Natural killer cell (primary cell): ENCODE results near the gene PCK2. TPM values are rescaled to one million over a fixed set of nuclear protein-coding genes. Genes with fewer than 3 reads are reported as not detected.

ENCODE experiments used
- ATAC-seq, 3 donors: fragments of 150-1000 bp in 2 of 3; fragments of 200-7000 bp in 1 of 3; cut with Tn5 transposase; 1 replicate in 1 of 3; 2 replicates in 2 of 3; pipeline ENCODE4 v1.10.0; 2021; ENCODE audit warnings: mild to moderate bottlenecking in 2 of 3, moderate library complexity in 2 of 3
- DNase-seq, 2 donors: peaks; one replicate each; pipeline versions ENCODE4 v3.0.0 to v3.0.0-alpha.2; 2013 to 2021; ENCODE audit warnings: mixed read lengths in 1 of 2
- H3K27ac ChIP-seq: one replicate; pipeline ENCODE4 v1.5.1; 2013; ENCODE audit warnings: mild to moderate bottlenecking, low read length
- H3K27me3 ChIP-seq: one replicate; pipeline ENCODE4 v1.6.1; 2013; ENCODE audit warnings: low read length; ENCODE audit not compliant: control insufficient read depth, insufficient read depth
- H3K36me3 ChIP-seq: one replicate; pipeline ENCODE4 v1.6.1; 2013; ENCODE audit warnings: low read length; ENCODE audit not compliant: control insufficient read depth, insufficient read depth
- H3K4me1 ChIP-seq: one replicate; pipeline ENCODE4 v1.6.1; 2013; ENCODE audit warnings: low read length; ENCODE audit not compliant: control insufficient read depth, insufficient read depth
- H3K4me3 ChIP-seq: one replicate; pipeline ENCODE4 v1.5.1; 2013; ENCODE audit warnings: low read length
- H3K9me3 ChIP-seq: one replicate; pipeline ENCODE4 v1.6.1; 2013; ENCODE audit warnings: low read length; ENCODE audit not compliant: control insufficient read depth, insufficient read depth
- H3K27ac Mint-ChIP-seq, 2 donors: one replicate each; pipeline ENCODE4 v1.8.0; 2022; ENCODE audit warnings: mild to moderate bottlenecking in 2 of 2, mixed read lengths in 2 of 2, moderate library complexity in 1 of 2
- H3K27me3 Mint-ChIP-seq, 2 donors: one replicate each; pipeline ENCODE4 v1.8.0; 2022; ENCODE audit warnings: low read depth in 2 of 2, mixed read lengths in 2 of 2
- H3K36me3 Mint-ChIP-seq: one replicate; pipeline ENCODE4 v1.8.0; 2022; ENCODE audit warnings: mixed read lengths
- H3K4me1 Mint-ChIP-seq, 2 donors: one replicate each; pipeline ENCODE4 v1.8.0; 2022; ENCODE audit warnings: mixed read lengths in 2 of 2
- H3K4me3 Mint-ChIP-seq: one replicate; pipeline ENCODE4 v1.8.0; 2022; ENCODE audit warnings: mild to moderate bottlenecking, moderate library complexity, mixed read lengths
- H3K9me3 Mint-ChIP-seq, 2 donors: one replicate each; pipeline ENCODE4 v1.8.0; 2022; ENCODE audit warnings: mixed read lengths in 2 of 2
- CTCF ChIP-seq: fragments of 200-600 bp; IDR thresholded peaks from one replicate; pipeline ENCODE4 v1.8.0; 2022; ENCODE audit warnings: antibody characterized with exemption
- WGBS: methylation state at CpG from one replicate; pipeline ENCODE4 v1.1.7; 2013; ENCODE audit warnings: missing lambda C conversion rate; ENCODE audit not compliant: insufficient coverage; 5-methylcytosine and 5-hydroxymethylcytosine counted together
- intact Hi-C: fragments of 100-400 bp; cut with micrococcal nuclease; formaldehyde crosslinking; loops from one replicate; pipeline ENCODE4 v1.14.2; 2022
- total RNA-seq, 4 donors: library from RNA; stranded (reverse); fragments of 120-200 nt in 1 of 4; gene quantifications; one replicate each; pipeline versions ENCODE4 v1.2.3 to v1.2.4, GENCODE V29; 2013 to 2022

The PCK2 gene
- total RNA-seq, 3 donors from 2014 or later (not counting 1 experiment from before 2014, with no cell fraction given) = 9.8 to 13.8 (median 12.3) TPM

- no peak overlapping the region for H3K27ac Mint-ChIP-seq
These were observed 6.3 kb downstream of the PCK2 start for GRCh38 chr14:24100197-24100981.

GRCh38 chr14:24100982-24101494, 6.9 kb downstream of the PCK2 start:
- no peaks in the 10 kb centered on the region for H3K4me1 ChIP-seq
- Mint-ChIP-seq H3K4me3 (no peak overlapping the region), H3K9me3 (no peaks in the 10 kb centered on the region), H3K4me1 (peaks cover 0 to 6% of the 10 kb centered on the region in 2 donors), H3K27ac (no peak overlapping the region), H3K27me3 (no peaks in the 10 kb centered on the region), H3K36me3 (peaks cover 10% of the 10 kb centered on the region)
- no peaks in the 10 kb centered on the region for H3K9me3 ChIP-seq
- no peak overlapping the region for H3K27ac ChIP-seq
- peaks cover 17% of the 10 kb centered on the region for H3K36me3 ChIP-seq
- ATAC-seq = no peak
- no peak for DNase-seq
- no peak for TF ChIP-seq CTCF
- H3K4me3 ChIP-seq = no peak overlapping the region
- 90% methylated on average over 2 of the region's 3 CpGs for WGBS
- intact Hi-C loops = no loop called here
- H3K27me3 ChIP-seq = no peaks in the 10 kb centered on the region

More at GRCh38 chr14:24100197-24100981, 6.3 kb downstream of the PCK2 start:
- no peaks in the 10 kb centered on the region for H3K27me3 ChIP-seq
- peaks cover 5% of the 10 kb centered on the region for H3K4me1 ChIP-seq
- Mint-ChIP-seq H3K36me3 (peaks cover 10% of the 10 kb centered on the region), H3K4me3 (no peak overlapping the region), H3K9me3 (no peaks in the 10 kb centered on the region), H3K4me1 (peaks cover 4 to 12% of the 10 kb centered on the region in 2 donors), H3K27me3 (no peaks in the 10 kb centered on the region)
- no peak for TF ChIP-seq CTCF
- H3K27ac ChIP-seq = no peak overlapping the region
- no peaks in the 10 kb centered on the region for H3K9me3 ChIP-seq
- WGBS = 92% methylated on average over 4 of the region's 4 CpGs
- peaks cover 17% of the 10 kb centered on the region for H3K36me3 ChIP-seq
- H3K4me3 ChIP-seq = no peak overlapping the region
- DNase-seq (no peak), ATAC-seq (no peak)
- intact Hi-C loops = no loop called here

- no peaks in the 10 kb centered on the region for H3K4me1 ChIP-seq
- intact Hi-C loops = no loop called here
- H3K36me3 ChIP-seq = peaks cover 17% of the 10 kb centered on the region
- DNase-seq = no peak
- peaks cover 10% of the 10 kb centered on the region for H3K36me3 Mint-ChIP-seq
- no peaks in the 10 kb centered on the region for H3K27me3 ChIP-seq
- H3K4me3 ChIP-seq = no peak overlapping the region
- no peak overlapping the region for H3K27ac ChIP-seq
- H3K4me1 Mint-ChIP-seq = no peaks in the 10 kb centered on the region
- no peak overlapping the region for H3K4me3 Mint-ChIP-seq
- no peak overlapping the region for H3K27ac Mint-ChIP-seq
- H3K9me3 Mint-ChIP-seq = no peaks in the 10 kb centered on the region
- WGBS = 97% methylated on average over 7 of the region's 7 CpGs
- no peaks in the 10 kb centered on the region for H3K9me3 ChIP-seq
- H3K27me3 Mint-ChIP-seq = no peaks in the 10 kb centered on the region
- no peak for ATAC-seq
- no peak for TF ChIP-seq CTCF
These were observed 8.4 kb downstream of the PCK2 start for GRCh38 chr14:24102357-24103048.
